ENCODE measurements around the gene SFXN5.

The SFXN5 gene

DNA sequence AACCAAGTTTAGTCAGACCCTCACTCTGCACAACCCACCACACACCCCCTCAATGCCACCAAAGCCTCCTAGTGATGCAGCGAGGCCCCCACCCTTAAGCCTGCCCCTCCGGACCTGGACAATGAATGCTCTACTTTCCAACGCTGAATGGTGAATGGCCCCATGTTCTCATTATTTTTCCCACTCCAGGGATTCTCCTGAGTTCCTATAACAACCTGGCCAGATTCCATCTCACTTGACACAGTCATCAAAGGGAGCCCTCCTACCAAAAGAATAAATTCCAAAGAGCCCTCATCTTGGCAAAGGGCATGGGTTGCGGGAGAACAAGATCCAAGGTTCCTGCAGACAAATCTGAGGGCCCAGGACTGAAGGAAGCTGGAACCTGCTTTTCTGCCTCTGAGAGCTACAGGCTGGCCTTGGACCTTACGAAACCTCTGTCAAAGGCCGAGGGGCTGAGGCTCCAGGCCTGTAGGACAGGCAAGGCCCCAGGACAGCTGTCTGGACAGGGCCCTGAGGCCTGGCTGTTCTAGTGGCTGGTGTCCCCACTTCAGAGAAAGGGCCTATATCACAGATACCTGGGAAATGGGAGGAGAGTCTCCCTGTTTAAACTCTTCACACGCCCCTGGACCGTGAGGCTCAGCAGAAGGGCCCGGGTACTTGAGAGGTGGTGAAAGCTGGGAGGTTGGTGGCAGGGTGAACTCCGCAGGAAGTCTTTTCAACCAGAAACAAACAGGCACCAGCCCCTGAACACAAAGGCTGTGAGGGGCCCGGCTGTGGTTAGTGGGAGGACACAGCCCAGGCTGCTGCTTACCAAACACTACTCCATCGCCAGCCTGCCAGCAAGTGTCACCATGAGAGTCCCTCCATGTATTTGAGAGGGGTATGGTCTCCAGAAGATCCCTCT, 27.3 kb downstream of the SFXN5 start:
- DNase-seq: no peak

DNA sequence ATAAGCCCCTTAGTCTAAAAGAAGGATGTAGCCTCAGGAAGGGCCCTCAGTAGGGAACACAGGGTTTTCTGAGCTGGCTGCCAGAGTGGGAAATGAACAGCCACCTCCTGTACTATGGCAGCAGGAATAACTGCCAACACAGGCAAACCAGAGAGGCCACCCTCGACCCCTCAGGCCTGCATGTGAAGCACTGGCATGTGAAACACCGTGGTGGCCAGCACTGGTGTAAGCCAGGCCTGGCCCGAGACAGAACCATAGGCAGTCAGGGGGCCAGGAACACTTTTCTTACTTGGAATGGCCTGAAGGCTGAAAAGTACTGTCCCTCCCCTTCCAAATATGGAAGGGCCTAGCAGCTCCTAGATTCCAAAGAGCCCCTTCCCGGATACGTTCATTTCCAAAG, 28.2 kb downstream of the SFXN5 start:
- DNase-seq: no peak

DNA sequence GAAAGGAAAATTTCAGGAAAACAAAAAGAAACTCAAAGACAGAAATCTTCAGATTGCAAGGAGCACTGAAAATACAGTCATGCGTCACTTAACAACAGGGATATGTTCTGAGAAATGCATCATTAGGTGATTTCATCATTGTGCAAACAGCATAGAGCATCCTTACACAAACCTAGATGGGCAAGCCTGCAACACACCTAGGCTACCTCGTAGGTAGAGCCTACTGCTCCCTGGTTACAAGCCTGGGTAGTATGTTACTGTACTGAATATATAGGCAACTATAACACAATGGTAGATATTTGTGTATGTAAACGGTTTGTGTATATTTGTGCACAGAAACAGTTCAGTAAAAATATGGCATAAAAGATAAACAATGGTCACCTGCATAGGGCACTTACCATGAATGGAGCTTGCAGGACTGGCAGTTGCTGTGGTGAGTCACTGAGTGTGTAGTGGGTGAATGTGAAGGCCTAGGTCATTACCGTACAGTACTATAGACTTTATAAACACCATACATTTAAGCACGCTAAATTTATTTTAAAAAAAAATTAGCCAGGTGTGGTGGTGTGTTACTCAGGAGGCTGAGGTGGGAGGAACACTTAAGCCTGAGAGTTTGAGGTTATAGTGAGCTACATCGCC, 33.4 kb downstream of the SFXN5 start:
- DNase-seq: no peak

DNA sequence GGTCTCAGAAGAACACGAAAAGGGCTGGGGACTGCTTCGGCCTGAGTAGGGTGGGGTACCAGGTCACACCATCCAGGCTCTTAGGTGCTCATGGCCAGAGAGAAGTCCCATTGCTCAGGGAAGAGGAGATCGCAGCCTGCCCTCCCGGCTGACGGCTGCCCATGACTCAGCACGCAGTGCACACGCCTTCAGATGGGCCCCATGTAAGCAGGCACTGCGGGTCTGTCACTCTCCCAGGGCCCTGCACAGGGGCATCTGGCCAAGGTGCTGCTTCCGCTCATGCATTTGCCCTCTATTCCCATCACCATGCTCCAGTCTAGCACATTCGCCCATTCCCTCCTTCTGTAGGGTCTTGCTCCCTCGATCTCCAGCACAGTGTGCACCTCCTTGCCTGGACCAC, 34.7 kb downstream of the SFXN5 start:
- DNase-seq: no peak

DNA sequence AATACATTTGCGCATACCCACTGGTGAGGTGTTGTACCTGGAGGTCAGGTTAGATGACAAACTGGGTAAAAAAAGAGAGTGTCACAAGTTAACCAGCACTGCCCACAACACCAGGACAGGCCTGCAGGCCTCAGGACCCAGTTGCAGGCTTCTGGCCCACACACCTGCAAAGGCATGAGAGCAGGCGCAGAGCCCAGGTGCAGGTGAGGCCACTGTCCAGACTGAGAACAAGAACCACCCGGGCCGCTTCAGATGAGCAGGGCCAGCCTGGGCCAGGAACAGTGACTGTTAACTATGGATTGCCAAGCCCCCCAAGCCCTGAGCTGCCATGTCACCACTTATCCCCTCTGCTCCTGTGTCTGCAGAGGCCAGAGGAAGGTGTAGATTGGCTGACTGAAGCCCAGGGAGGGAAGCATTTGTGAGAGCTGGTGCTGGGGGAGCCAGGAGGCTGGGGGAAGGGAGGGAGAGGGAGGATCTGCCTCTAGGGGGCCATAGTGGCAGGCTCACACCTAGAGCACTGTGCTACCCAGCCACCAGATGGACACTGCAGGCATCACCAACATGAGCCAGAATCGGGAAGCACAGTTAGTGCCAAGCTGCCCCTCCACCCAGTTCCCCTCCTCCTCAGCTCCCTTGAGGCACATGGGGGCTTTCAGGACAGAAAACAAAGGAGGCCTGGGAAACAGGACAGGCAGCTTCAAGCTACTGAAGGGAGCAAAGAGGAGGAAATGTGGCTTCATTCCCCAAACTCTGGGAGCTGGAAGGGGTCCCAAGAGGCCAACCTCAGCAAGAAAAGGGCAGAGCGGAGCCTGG, 35.4 kb downstream of the SFXN5 start:
- no peak for DNase-seq

DNA sequence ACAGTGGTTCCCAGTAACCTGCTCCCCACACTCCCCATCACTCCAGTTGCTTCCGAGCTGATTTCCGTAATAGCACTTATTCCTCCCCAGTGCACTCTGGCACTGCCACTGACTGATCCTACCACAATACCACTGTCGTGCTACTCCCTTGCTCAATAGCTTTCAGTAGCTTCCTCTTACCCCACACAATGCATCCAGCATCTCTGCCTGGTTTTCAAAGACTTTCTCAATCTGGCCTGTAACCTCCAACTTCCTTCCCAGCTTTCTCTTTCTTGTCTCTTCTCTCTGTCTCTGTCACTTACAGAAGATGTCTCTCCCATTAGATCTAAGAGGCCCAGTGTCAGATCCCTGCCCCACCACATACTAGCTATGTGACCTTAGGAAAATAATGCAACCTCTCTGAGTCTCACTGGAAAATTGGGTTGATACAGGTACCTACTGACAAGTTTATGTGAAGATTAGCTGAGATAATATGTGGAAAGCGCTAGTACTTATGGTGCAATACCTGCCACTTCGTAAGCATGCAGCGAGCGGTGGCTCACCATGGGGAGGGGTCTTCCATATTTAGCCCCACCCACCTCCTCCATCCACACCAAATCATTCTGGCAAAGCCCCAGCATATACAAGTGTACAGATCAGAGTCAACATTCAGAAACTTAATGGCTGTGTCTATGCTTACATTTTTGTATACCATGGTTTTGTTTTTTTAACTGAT, 36.7 kb downstream of the SFXN5 start:
- no peak for DNase-seq

DNA sequence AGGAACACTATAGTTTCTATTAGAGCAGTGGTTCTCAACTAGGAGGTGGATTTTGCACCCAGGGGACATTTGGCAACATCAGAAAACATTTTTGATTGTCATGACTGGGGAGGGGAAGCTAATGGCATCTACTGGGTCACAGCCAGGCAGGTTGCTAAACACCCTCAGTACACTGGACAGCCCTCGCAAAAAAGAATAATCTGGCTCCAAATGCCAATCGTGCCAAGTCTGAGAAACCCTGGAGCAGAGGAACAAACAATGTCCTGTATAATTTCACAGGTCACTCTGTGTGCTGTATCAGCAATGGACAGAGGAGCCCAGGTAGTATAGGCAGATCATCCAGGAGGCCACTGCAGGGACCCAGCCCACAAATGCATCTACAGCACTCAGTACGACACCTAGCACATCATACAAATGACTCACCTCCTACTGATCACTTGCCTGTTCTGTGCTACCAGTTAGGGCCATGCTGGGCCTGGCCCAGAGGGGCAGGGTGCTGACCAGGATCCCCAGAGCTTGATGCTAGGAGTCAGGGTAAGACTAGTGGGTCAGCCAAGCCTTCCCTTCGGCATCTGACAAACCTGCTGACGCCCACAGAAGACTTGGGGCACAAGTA, 37.6 kb downstream of the SFXN5 start:
- no peak for DNase-seq

DNA sequence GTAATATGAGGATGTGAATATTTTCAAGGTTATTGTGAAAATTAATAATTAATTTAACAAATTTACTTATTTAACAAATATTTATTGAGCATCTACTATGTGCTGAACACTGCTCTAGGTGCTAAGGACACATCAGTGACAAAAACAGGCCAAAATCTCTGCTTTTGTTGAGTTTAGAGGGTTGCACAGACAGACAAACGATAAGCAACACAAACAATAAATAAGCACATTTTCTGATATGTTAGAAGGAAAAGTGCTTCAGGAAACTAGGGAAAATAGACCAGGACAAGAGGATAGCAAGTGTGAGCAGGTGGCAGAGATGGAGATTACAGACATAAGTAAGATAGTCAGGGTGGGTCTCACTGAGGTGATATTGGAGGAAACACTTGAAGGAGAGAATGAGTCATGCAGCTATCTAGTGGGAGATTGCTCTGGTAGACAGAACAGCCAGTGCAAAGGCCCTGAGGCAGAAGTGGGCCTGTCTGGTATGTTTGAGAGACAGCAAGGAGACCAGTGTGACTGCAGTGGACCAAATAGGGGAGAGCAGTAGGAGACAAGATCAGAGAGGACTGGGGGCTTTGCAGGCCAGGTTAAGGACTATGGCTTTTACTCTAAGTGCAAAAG, 38.3 kb downstream of the SFXN5 start:
- DNase-seq: no peak

DNA sequence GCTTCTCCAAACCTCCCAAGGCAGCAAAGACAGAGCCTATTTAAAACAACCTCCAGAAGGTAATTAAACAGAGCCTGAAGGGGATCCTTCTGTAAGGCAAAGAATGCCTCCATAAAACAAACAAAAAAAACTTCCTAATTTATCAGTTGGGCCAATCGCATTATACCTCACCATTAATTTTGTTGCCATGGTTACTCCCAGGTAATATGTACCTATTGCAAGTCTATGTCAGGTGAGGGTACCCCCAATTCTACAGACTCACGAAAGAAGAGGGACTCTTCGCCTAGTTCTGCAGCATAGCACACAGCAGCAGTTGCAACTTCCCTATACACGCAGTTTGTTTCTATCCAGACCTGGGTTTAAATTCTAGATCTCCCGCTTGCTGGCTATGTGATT, 38.8 kb downstream of the SFXN5 start:
- DNase-seq: no peak

DNA sequence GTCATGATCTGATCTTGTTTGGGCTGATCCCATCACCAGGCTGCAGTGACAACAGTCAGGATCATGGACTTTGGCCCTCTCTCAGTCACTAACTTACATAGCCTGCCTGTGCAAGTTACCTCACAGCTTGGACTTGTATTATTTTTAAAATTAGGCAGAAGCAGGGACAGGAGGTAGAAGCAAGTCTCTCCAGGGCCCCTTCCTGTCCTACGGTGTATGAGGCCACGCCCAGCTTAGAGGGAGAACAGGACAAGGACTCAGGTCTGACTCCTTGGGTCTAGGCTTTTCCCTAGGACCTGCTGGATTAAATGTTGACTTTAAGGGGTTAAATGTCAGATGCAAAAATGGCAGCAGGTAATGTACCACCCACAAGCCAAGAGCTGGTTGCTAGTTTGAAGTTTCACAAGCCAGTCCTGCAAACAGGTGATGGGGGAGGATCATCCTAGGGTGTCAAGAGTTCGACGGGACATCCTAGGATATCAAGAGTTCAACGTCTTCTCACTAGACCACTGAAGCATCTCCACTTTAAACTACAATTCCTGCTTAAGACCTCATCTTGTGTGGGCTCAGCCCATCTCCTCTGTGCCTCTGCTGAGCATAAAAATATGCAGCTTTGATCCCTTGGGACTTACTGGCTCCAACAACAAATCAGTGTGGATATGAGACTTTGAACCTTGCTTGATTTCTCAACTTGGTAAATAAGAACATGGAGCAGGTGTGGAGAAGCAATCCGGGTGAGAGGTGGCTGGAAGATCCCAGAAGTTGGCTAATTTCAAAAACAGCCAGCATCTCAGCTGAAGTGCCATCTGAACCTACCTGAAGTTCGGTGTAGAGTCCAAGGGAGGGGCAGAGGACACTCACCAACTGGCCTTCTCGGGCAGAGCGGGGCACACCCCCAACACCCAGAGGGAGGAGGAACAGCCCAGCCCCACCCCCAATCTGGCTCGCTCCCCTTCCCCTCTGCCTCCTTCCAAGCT, 39.5 kb downstream of the SFXN5 start:
- DNase-seq: no peak

DNA sequence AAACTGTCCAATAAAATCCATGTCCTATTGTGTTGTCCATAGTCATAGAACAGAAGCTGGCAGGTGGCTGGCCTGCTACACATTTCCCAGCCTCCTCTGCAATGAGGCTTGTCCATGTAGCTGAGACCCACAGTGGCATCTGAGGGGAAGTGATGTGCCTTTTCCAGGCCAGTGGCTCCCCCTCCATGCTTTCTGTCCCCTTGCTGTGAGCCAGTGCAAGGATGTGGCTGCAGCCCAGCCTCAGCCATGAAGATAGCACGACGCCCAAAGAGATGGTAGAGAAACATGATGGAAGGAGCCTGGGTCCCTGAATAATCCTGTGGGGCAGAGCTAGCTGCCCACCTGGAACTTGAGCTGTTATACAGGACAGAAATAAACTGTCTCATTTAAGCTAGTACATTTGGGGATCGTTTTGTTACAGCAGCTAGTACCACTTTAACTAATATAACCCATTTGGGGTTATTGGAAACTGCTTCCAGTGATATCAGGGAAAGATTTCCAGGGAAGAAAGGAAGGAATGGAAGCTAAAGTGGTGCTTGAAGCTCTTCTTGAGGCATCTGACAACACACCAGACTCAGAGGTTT, 40.3 kb downstream of the SFXN5 start:
- no peak for DNase-seq

DNA sequence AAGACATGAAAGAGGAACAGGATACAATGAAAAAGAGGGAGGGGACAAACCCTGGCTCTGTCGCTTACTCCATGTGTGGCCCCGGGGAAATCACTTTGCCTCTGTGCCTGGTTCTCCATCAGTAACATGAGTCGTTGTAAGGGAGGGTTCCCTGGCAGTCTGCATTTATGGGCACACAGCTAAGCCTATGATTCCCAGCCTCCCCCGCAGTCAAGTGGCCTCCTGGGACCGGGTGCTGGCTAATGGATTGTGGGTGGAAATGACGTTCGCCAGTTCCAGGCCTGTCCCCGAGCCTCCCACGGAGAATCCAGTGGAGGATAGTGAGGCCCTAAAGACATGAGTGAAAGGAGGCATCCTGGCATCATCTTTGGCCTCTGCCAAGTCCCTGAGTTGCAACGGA, 42.7 kb downstream of the SFXN5 start:
- no peak for DNase-seq

DNA sequence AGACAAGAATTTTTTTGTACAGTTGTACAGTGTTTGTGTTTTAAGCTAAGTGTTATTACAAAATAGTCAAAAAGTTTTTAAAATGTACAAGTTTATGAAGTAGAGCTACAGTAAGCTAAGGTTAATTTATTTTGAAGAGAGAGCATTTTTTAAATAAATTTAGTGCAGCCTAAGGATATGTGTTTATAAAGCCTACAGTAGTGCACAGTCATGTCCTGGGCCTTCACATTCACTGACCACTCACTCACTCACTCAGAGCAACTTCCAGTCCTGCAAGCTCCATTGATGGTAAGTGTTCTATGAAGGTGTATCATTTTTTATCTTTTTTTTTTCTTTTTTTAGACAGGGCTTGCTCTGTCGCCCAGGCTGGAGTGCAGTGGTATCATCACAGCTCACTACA, 44.2 kb downstream of the SFXN5 start:
- DNase-seq: no peak

DNA sequence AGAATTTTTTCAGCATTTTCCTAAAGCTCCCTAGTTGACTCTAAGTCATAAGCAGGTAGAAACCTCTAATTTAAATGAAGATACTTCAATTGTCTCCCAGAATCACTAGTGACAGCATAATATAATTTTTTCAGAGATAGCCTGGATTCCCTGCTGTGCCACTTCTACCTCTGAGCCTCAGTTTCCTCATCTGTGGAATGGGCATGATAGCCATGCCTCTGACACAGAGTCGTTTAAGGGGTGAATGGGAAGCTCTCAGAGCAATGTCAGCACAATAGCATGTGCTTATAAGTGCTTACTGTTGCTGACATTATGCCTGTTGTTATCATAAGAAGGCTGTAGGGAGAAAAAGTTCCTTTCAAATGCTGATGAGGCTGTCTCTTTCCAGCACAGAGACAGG, 48.0 kb downstream of the SFXN5 start:
- no peak for DNase-seq

DNA sequence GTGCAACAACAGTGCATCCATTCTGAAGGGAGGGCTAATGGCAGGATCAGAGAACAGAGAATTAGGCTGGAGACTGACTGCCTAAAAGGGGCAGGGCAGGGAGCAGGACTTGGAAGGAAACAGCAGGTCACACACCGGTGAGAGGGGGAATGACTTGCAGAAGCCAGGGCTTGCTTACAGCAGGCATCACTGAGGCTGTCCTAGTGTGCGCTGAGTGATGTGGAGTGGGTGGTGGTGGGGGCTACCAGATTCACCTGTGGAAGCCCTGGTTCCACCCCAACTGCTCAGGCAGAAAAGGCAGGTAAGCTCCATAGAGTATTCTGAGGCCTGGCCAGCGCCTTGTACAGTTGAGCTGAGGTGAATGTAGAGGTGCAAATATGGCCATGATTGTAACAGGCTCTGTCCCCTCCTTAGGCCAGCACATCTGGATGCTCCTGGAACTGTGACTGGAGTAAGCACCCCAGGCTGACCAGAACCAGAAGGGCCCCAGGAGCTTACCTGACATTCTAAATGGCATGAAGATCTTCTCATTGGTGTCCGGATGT, 49.4 kb downstream of the SFXN5 start:
- no peak for DNase-seq

DNA sequence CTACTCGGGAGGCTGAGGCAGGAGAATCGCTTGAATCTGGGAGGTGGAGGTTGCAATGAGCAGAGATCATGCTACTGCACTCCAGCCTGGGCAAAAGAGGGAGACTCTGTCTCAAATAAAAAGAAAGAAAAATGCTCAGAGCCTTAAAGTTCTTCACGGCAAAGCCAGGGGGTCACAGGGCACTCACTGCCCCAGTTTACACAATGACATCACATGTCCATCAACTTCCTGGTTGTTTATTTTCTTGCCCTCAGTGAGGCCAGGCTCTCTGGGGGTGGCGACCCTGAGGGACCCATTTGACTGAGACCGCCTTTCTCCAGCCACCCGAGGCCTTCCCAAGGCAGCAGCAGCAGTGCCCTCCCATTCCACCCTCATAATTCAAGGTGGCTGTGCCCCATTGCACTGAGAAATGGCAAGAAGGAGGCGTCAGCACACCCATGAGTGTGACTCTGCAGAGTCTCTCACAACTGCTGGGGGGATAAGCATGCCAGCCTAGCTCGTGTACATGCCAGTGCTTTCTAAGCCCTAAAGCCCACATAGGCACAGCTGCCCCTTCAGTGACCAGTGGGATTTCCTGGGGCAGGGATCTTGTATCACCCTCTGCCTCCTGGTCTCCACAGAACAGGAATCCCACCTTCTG, 50.0 kb downstream of the SFXN5 start:
- no peak for DNase-seq

DNA sequence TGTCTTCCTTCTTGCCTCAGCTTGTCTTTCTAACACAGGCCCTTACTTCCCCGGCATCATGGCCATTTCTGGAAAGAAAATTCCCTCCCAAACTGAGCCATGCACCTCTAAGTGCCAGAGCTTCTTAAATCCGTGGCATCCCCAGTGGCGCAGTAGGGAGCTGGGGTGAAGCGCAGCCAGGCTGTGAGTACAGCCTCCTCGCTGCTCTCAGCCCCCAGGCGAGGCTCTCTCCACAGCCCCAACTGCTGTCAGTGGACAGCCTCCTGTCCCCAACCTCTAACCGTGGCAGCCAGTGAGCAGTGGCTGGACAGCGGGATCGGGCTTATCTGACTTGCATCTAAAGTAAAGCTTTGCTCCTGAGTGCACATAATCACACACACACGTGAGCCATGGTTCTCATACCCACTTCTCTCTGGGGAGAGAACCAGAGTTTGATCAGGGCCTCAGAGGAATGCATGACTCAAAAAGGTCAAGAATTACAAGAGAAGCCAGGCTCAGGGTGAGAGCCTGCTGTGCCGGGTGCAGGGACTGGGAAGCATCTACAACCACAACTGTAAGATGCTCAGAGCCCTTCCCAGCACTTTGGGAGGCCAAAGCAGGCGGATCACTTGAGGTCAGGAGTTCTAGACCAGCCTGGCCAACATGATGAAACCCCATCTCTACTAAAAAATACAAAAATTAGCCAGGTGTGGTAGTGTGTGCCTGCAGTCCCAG, 50.7 kb downstream of the SFXN5 start:
- no peak for DNase-seq

DNA sequence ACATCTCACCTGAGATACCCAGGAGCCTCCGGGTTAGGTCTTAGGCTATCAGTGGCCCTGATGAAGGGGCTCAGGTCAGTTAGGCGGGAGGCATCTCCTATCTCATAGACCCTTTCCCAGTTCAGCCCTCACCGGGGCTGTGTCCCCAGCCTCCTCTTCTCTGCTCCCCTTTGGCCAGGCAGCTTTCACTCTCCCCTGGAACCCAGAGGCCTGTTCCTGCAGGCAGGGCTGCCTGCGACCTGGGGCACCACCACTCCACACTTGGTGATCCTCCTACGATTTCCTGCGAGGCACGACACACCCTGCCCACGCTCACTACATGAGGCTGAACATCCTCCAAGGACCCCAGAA, 51.2 kb downstream of the SFXN5 start:
- DNase-seq: no peak

DNA sequence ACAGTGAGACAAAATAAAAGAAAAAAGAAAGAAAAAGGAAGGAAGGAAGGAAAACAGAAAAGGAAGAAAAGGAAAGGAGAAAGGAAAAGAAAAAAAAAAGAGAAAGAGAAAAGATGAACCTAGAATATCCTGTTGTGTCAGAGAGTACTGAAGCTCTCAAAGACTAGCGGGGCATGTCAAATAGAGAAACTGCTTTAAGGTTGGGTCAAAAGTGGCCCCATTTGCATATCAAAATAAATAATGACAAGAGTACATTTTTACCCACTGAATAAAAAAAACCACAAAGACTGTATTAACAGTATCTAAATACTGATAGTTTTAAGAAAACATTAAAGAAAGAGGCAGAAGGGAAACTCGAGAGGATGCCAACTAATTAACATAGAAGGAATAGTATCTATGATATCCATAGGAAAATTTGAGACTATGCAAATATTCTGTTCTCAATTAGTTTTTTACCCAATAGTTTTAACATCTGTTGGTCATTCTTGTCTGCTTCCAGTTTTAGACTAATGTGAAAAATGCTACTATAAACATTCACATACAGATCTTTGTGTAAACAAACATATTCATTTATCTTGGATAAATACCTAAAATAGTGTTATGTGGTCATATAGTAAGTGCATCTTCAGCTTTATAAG, 53.2 kb downstream of the SFXN5 start:
- DNase-seq: no peak

Data from NCI-H1105 treated with DMSO at 0.1 percent for 48 hours (cell line).